ENCODE data around the gene MS4A10. TPM values are rescaled to one million over a fixed set of nuclear protein-coding genes. Genes with fewer than 3 reads are reported as not detected.

The MS4A10 gene
- total RNA-seq, 1 experiment from 2014 or later, result not detected

DNA sequence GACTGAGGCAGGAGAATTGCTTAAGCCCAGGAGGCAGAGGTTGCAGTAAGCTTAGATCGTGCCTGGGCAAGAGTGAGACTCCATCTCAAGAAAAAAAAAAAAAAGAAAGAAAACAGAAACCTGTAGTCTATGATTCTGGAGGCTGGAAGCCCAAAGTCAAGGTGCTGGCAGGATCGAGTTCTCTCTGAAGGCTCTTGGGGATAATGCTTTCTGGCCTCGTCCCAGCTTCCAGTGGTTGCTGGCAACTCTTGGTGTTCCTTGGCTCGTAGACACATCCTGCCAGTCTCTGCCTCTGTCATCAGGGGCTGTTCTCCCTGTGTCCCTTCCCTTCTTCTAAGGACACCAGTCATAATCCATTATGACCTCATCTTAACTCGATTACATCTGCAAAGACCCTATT lies 40.0 kb downstream of the MS4A10 start:
- ChIA-PET POLR2A (no interaction called here), CTCF (interaction anchor here (0.7 to 2.6 kb wide), 3 partner anchors 13 to 74 kb away, joined by 3 to 16 read pairs (median 5); no protein-coding TSS in a partner anchor)
- no peak for ATAC-seq
- Mint-ChIP-seq H3K27me3 (ENCODE audit: low read depth) (no peaks in the 10 kb centered on the region), H3K4me3 (no peak overlapping the region), H3K4me1 (no peaks in the 10 kb centered on the region), H3K9me3 (no peaks in the 10 kb centered on the region), H3K27ac (no peak overlapping the region), H3K36me3 (no peaks in the 10 kb centered on the region)
- no peak for TF ChIP-seq GTF2I (CRISPR knock-in tag; conservative IDR thresholded peaks at IDR 0.05)
- TF ChIP-seq TEAD1 (CRISPR knock-in tag; IDR thresholded peaks at IDR 0.05), result no peak
- TF ChIP-seq OVOL2 (CRISPR knock-in tag; IDR thresholded peaks at IDR 0.05; ENCODE audit: borderline replicate concordance), result no peak
- TF ChIP-seq E2F5 (CRISPR knock-in tag; IDR thresholded peaks at IDR 0.05), result no peak
- TF ChIP-seq KAT7 (CRISPR knock-in tag; IDR thresholded peaks at IDR 0.05; ENCODE audit: borderline replicate concordance), result no peak
- TF ChIP-seq FOXJ3 (CRISPR knock-in tag; IDR thresholded peaks at IDR 0.05; ENCODE audit: borderline replicate concordance), result no peak
- TF ChIP-seq, protein P1, sequence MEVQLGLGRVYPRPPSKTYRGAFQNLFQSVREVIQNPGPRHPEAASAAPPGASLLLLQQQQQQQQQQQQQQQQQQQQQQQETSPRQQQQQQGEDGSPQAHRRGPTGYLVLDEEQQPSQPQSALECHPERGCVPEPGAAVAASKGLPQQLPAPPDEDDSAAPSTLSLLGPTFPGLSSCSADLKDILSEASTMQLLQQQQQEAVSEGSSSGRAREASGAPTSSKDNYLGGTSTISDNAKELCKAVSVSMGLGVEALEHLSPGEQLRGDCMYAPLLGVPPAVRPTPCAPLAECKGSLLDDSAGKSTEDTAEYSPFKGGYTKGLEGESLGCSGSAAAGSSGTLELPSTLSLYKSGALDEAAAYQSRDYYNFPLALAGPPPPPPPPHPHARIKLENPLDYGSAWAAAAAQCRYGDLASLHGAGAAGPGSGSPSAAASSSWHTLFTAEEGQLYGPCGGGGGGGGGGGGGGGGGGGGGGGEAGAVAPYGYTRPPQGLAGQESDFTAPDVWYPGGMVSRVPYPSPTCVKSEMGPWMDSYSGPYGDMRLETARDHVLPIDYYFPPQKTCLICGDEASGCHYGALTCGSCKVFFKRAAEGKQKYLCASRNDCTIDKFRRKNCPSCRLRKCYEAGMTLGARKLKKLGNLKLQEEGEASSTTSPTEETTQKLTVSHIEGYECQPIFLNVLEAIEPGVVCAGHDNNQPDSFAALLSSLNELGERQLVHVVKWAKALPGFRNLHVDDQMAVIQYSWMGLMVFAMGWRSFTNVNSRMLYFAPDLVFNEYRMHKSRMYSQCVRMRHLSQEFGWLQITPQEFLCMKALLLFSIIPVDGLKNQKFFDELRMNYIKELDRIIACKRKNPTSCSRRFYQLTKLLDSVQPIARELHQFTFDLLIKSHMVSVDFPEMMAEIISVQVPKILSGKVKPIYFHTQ (CRISPR knock-in tag; IDR thresholded peaks at IDR 0.05), result no peak
- TF ChIP-seq FOXK1 (CRISPR knock-in tag; IDR thresholded peaks at IDR 0.05), result no peak
- no peak for TF ChIP-seq ZNF671 (CRISPR knock-in tag; IDR thresholded peaks at IDR 0.05)
- TF ChIP-seq ZMAT4 (CRISPR knock-in tag; IDR thresholded peaks at IDR 0.05), result no peak
- no peak for TF ChIP-seq FOXP1 (CRISPR knock-in tag; IDR thresholded peaks at IDR 0.05; ENCODE audit: borderline replicate concordance)
- no peak for TF ChIP-seq NR3C1 (CRISPR knock-in tag; conservative IDR thresholded peaks at IDR 0.05; ENCODE audit: low read depth)
- TF ChIP-seq PRRX2 (CRISPR knock-in tag; IDR thresholded peaks at IDR 0.05), result no peak
- TF ChIP-seq, protein P2, sequence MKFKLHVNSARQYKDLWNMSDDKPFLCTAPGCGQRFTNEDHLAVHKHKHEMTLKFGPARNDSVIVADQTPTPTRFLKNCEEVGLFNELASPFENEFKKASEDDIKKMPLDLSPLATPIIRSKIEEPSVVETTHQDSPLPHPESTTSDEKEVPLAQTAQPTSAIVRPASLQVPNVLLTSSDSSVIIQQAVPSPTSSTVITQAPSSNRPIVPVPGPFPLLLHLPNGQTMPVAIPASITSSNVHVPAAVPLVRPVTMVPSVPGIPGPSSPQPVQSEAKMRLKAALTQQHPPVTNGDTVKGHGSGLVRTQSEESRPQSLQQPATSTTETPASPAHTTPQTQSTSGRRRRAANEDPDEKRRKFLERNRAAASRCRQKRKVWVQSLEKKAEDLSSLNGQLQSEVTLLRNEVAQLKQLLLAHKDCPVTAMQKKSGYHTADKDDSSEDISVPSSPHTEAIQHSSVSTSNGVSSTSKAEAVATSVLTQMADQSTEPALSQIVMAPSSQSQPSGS (CRISPR knock-in tag; IDR thresholded peaks at IDR 0.05; ENCODE audit: borderline replicate concordance, low read depth), result no peak
- no peak for TF ChIP-seq EMX1 (CRISPR knock-in tag; IDR thresholded peaks at IDR 0.05)
- no peak for DNase-seq (ENCODE audit: low spot score)

GRCh38 chr11:60825790-60826189 lies 40.7 kb downstream of the MS4A10 start:
- POLR2A ChIA-PET, result no interaction called here
- ATAC-seq (no peak), DNase-seq (ENCODE audit: low spot score) (no peak)
- Mint-ChIP-seq H3K4me3 (no peak overlapping the region), H3K36me3 (no peaks in the 10 kb centered on the region), H3K27ac (no peak overlapping the region), H3K4me1 (no peaks in the 10 kb centered on the region), H3K27me3 (ENCODE audit: low read depth) (no peaks in the 10 kb centered on the region), H3K9me3 (no peaks in the 10 kb centered on the region)
- CTCF ChIA-PET, result interaction anchor here (2.6 kb wide), 1 partner anchor 62 kb away, joined by 16 read pairs; no protein-coding TSS in a partner anchor
- TF ChIP-seq ATF1 (CRISPR knock-in tag; IDR thresholded peaks at IDR 0.05) (no peak), OVOL2 (CRISPR knock-in tag; IDR thresholded peaks at IDR 0.05; ENCODE audit: borderline replicate concordance) (no peak), ZMAT4 (CRISPR knock-in tag; IDR thresholded peaks at IDR 0.05) (no peak), TEAD1 (CRISPR knock-in tag; IDR thresholded peaks at IDR 0.05) (no peak), ZNF416 (CRISPR knock-in tag; IDR thresholded peaks at IDR 0.05) (no peak), GABPB1 (CRISPR knock-in tag; IDR thresholded peaks at IDR 0.05) (no peak), NFE2L1 (CRISPR knock-in tag; IDR thresholded peaks at IDR 0.05) (no peak), GTF2I (CRISPR knock-in tag; conservative IDR thresholded peaks at IDR 0.05) (no peak)
- TF ChIP-seq, protein P3, sequence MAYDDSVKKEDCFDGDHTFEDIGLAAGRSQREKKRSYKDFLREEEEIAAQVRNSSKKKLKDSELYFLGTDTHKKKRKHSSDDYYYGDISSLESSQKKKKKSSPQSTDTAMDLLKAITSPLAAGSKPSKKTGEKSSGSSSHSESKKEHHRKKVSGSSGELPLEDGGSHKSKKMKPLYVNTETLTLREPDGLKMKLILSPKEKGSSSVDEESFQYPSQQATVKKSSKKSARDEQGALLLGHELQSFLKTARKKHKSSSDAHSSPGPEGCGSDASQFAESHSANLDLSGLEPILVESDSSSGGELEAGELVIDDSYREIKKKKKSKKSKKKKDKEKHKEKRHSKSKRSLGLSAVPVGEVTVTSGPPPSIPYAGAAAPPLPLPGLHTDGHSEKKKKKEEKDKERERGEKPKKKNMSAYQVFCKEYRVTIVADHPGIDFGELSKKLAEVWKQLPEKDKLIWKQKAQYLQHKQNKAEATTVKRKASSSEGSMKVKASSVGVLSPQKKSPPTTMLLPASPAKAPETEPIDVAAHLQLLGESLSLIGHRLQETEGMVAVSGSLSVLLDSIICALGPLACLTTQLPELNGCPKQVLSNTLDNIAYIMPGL (CRISPR knock-in tag; IDR thresholded peaks at IDR 0.05), result no peak
- TF ChIP-seq, protein P4, sequence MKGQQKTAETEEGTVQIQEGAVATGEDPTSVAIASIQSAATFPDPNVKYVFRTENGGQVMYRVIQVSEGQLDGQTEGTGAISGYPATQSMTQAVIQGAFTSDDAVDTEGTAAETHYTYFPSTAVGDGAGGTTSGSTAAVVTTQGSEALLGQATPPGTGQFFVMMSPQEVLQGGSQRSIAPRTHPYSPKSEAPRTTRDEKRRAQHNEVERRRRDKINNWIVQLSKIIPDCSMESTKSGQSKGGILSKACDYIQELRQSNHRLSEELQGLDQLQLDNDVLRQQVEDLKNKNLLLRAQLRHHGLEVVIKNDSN (CRISPR knock-in tag; IDR thresholded peaks at IDR 0.05), result no peak
- TF ChIP-seq, protein P2 (CRISPR knock-in tag; IDR thresholded peaks at IDR 0.05; ENCODE audit: borderline replicate concordance, low read depth), result no peak
- TF ChIP-seq, protein P5, sequence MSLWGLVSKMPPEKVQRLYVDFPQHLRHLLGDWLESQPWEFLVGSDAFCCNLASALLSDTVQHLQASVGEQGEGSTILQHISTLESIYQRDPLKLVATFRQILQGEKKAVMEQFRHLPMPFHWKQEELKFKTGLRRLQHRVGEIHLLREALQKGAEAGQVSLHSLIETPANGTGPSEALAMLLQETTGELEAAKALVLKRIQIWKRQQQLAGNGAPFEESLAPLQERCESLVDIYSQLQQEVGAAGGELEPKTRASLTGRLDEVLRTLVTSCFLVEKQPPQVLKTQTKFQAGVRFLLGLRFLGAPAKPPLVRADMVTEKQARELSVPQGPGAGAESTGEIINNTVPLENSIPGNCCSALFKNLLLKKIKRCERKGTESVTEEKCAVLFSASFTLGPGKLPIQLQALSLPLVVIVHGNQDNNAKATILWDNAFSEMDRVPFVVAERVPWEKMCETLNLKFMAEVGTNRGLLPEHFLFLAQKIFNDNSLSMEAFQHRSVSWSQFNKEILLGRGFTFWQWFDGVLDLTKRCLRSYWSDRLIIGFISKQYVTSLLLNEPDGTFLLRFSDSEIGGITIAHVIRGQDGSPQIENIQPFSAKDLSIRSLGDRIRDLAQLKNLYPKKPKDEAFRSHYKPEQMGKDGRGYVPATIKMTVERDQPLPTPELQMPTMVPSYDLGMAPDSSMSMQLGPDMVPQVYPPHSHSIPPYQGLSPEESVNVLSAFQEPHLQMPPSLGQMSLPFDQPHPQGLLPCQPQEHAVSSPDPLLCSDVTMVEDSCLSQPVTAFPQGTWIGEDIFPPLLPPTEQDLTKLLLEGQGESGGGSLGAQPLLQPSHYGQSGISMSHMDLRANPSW (CRISPR knock-in tag; conservative IDR thresholded peaks at IDR 0.05; ENCODE audit: low read depth), result no peak

Measured in WTC11 (cell line).